ENCODE data around the gene SARDH.

The SARDH gene

DNA sequence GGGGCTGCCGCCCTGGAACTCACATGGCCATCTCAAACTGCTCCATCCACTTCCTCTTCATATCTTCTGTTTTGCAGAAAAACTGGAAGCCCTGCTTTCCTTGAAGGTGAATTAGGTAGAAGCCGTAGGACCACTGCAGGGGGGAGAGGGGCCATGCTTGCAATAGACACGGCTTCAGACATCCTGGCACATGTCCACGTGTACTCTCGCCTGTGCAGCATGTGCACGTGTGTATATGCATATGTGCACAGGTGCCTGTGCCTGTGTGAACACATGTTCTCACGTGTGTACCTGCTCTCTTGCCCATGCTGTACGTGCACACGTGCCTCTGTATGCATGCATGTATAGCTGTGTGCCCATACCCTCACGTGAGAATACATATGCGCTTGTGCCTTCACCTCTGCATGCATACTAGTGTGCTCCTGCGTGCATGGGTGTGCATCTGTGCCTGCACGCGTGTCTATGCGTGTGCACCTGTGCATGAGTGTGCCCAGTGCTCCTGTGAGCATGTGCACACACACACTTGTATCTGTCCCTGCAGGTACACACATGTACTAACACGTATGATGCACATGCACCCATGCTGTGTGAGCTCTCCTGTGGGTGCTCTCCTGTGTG is 47.7 kb upstream of the SARDH start (continued):
- TF ChIP-seq, protein P1, sequence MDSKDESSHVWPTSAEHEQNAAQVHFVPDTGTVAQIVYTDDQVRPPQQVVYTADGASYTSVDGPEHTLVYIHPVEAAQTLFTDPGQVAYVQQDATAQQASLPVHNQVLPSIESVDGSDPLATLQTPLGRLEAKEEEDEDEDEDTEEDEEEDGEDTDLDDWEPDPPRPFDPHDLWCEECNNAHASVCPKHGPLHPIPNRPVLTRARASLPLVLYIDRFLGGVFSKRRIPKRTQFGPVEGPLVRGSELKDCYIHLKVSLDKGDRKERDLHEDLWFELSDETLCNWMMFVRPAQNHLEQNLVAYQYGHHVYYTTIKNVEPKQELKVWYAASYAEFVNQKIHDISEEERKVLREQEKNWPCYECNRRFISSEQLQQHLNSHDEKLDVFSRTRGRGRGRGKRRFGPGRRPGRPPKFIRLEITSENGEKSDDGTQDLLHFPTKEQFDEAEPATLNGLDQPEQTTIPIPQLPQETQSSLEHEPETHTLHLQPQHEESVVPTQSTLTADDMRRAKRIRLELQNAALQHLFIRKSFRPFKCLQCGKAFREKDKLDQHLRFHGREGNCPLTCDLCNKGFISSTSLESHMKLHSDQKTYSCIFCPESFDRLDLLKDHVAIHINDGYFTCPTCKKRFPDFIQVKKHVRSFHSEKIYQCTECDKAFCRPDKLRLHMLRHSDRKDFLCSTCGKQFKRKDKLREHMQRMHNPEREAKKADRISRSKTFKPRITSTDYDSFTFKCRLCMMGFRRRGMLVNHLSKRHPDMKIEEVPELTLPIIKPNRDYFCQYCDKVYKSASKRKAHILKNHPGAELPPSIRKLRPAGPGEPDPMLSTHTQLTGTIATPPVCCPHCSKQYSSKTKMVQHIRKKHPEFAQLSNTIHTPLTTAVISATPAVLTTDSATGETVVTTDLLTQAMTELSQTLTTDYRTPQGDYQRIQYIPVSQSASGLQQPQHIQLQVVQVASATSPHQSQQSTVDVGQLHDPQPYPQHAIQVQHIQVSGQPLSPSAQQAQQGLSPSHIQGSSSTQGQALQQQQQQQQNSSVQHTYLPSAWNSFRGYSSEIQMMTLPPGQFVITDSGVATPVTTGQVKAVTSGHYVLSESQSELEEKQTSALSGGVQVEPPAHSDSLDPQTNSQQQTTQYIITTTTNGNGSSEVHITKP (tag by site-specific recombination; IDR thresholded peaks at IDR 0.05), result no peak

DNA sequence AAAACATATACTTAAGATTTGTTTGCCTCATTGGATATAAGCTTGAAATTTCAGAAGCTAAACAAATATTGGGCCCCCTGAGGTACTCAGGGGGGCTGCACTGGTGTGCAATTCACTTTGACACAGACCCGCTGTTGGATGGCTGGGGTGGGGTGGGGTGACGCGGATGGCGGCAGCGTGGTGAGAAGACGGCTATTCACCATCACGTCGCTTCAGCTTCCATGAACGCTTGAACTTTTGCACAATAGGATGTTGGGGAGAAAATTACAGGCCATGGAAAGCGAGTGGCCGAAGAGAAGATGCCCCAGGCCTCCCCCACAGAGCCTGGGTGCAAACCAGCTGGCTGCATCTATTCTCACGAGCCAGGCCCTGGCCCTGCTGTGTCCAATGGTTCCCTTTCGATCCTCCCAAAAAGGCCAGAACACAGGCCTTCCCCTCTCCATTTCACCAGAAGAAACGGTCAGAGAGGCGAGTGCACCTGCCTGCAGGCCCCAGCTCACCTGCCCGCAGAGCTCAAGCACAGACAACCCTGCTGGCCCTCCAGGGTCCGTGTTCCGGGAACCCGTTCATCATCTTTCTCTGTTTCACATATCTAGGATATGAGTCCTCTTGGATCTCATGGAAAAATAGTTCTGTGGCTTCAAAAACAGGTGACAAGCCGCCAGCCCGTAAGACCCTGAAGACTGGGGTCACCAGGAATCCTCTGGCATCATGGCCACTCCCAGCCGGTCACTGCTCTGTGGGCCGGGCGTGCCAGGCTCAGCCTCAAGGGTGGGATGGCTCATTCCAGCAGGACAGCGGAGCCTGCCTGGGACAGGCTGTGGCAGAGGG is 46.8 kb upstream of the SARDH start:
- Histone ChIP-seq H3K9me3 (ENCODE audit: control insufficient read depth, insufficient read depth, low read depth, low read length) (no peaks in the 10 kb centered on the region), H3K27ac (ENCODE audit: extremely low read depth, low read depth, low read length) (no peak overlapping the region), H3K4me1 (ENCODE audit: control insufficient read depth, insufficient read depth, low read length) (no peaks in the 10 kb centered on the region), H3K36me3 (ENCODE audit: control insufficient read depth in 2 of 2, insufficient read depth in 1 of 2, low read length in 2 of 2) (peaks cover 0 to 24% of the 10 kb centered on the region in 2 experiments; a peak in 1 of 3 replicates), H3K4me3 (ENCODE audit: low read depth, low read length) (no peak overlapping the region)
- ChIA-PET POLR2A (no interaction called here), CTCF (interaction anchor here (1.2 to 5.3 kb wide), 3 partner anchors 8 to 279 kb away, joined by 5 to 200 read pairs (median 5); no protein-coding TSS in a partner anchor)
- TF ChIP-seq ZNF747 (tag by site-specific recombination; IDR thresholded peaks at IDR 0.05) (no peak), ZBTB8A (tag by site-specific recombination; IDR thresholded peaks at IDR 0.05) (no peak), HOXD13 (CRISPR knock-in tag; IDR thresholded peaks at IDR 0.05; ENCODE audit: borderline replicate concordance) (no peak), ZNF530 (tag by site-specific recombination; IDR thresholded peaks at IDR 0.05; ENCODE audit: low read depth) (no peak), ZFP3 (tag by site-specific recombination; IDR thresholded peaks at IDR 0.05; ENCODE audit: low read depth) (no peak), ZNF175 (tag by site-specific recombination; IDR thresholded peaks at IDR 0.05) (no peak), ZSCAN30 (tag by site-specific recombination; IDR thresholded peaks at IDR 0.05) (no peak), ZNF785 (tag by site-specific recombination; IDR thresholded peaks at IDR 0.05) (no peak), ZNF114 (tag by site-specific recombination; IDR thresholded peaks at IDR 0.05) (no peak), ZNF324 (tag by site-specific recombination; IDR thresholded peaks at IDR 0.05) (no peak), ZIC2 (tag by site-specific recombination; IDR thresholded peaks at IDR 0.05) (no peak), SALL2 (tag by site-specific recombination; IDR thresholded peaks at IDR 0.05; ENCODE audit: borderline replicate concordance) (no peak), ZNF610 (tag by site-specific recombination; IDR thresholded peaks at IDR 0.05; ENCODE audit: borderline replicate concordance) (no peak)
- TF ChIP-seq, protein P2, sequence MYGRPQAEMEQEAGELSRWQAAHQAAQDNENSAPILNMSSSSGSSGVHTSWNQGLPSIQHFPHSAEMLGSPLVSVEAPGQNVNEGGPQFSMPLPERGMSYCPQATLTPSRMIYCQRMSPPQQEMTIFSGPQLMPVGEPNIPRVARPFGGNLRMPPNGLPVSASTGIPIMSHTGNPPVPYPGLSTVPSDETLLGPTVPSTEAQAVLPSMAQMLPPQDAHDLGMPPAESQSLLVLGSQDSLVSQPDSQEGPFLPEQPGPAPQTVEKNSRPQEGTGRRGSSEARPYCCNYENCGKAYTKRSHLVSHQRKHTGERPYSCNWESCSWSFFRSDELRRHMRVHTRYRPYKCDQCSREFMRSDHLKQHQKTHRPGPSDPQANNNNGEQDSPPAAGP (tag by site-specific recombination; IDR thresholded peaks at IDR 0.05), result no peak
- TF ChIP-seq, protein P3, sequence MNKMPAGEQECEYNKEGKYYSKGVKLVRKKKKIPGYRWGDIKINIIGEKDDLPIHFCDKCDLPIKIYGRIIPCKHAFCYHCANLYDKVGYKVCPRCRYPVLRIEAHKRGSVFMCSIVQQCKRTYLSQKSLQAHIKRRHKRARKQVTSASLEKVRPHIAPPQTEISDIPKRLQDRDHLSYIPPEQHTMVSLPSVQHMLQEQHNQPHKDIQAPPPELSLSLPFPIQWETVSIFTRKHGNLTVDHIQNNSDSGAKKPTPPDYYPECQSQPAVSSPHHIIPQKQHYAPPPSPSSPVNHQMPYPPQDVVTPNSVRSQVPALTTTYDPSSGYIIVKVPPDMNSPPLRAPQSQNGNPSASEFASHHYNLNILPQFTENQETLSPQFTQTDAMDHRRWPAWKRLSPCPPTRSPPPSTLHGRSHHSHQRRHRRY (tag by site-specific recombination; IDR thresholded peaks at IDR 0.05), result no peak

DNA sequence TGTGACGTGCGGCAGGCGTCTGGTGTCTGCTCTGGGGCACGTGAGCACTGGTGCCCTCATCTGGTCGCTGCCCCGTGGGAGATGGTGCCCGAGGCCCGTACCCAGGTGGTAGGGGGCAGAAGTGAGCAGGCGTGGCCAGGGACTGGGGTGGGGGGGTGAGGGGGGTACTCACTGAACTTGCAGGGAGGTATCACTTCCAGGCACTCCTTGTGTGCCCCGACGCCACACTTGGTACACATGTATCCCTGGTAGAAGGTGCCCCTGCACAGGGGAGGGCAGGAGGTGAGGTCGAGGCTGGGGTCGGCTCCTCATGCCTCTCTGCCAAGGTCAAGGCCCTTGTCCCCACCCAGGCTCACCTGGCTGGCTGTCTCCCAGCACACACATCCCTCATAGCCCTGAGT is 45.2 kb upstream of the SARDH start:
- no peaks in the 10 kb centered on the region for H3K9me3 ChIP-seq (ENCODE audit: control insufficient read depth, insufficient read depth, low read depth, low read length)
- H3K27ac ChIP-seq (ENCODE audit: extremely low read depth, low read depth, low read length), result no peak overlapping the region
- no peak overlapping the region for H3K4me3 ChIP-seq (ENCODE audit: low read depth, low read length)
- POLR2A ChIA-PET, result no interaction called here
- H3K36me3 ChIP-seq (ENCODE audit: control insufficient read depth in 2 of 2, insufficient read depth in 1 of 2, low read length in 2 of 2), result peaks cover 0 to 31% of the 10 kb centered on the region in 2 experiments; a peak in 1 of 3 replicates
- no peaks in the 10 kb centered on the region for H3K4me1 ChIP-seq (ENCODE audit: control insufficient read depth, insufficient read depth, low read length)
- CTCF ChIA-PET, result interaction anchor here (1.0 to 5.3 kb wide), 12 partner anchors 10 to 983 kb away, joined by 3 to 200 read pairs (median 11); no protein-coding TSS in a partner anchor
- TF ChIP-seq ZNF335 (tag by site-specific recombination; conservative IDR thresholded peaks at IDR 0.05) (no peak), MEIS1 (CRISPR knock-in tag; IDR thresholded peaks at IDR 0.05; ENCODE audit: borderline replicate concordance) (no peak), SP7 (tag by site-specific recombination; IDR thresholded peaks at IDR 0.05) (no peak), BCL11A (tag by site-specific recombination; IDR thresholded peaks at IDR 0.05; ENCODE audit: low read depth) (no peak), ZNF571 (tag by site-specific recombination; IDR thresholded peaks at IDR 0.05) (no peak)
- TF ChIP-seq, protein P4, sequence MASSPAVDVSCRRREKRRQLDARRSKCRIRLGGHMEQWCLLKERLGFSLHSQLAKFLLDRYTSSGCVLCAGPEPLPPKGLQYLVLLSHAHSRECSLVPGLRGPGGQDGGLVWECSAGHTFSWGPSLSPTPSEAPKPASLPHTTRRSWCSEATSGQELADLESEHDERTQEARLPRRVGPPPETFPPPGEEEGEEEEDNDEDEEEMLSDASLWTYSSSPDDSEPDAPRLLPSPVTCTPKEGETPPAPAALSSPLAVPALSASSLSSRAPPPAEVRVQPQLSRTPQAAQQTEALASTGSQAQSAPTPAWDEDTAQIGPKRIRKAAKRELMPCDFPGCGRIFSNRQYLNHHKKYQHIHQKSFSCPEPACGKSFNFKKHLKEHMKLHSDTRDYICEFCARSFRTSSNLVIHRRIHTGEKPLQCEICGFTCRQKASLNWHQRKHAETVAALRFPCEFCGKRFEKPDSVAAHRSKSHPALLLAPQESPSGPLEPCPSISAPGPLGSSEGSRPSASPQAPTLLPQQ (tag by site-specific recombination; IDR thresholded peaks at IDR 0.05), result no peak

Data from HEK293 (cell line).